A549 (cell line): ENCODE measurements around the gene ABCA13.

ENCODE experiments used
- CEBPB ChIP-seq, 2 experiments: fragments of >200 bp in 1 of 2; sonication (Bioruptor Twin) in 1 of 2; formaldehyde crosslinking in 1 of 2; IDR thresholded peaks; 2 replicates each; pipeline ENCODE4 v1.6.1; 2012 to 2016
- CTCF ChIP-seq: fragments of >200 bp; sonication (Bioruptor Twin); formaldehyde crosslinking; IDR thresholded peaks from 3 replicates; pipeline ENCODE4 v1.5.1; 2016
- EHMT2 ChIP-seq: fragments of 200-600 bp; sonication (generic); IDR thresholded peaks from 2 replicates; pipeline ENCODE4 v1.6.1; 2016; ENCODE audit warnings: antibody characterized with exemption, low read depth, mild to moderate bottlenecking, moderate library complexity
- EP300 ChIP-seq, 2 experiments: fragments of >200 bp; sonication (Bioruptor Twin); formaldehyde crosslinking; IDR thresholded peaks; 2 replicates in 1 of 2; 3 replicates in 1 of 2; pipeline ENCODE4 v1.6.1; 2016 to 2017
- ESRRA ChIP-seq: fragments of 150-350 bp; IDR thresholded peaks from 2 replicates; pipeline ENCODE4 v1.6.1; 2014; ENCODE audit warnings: mild to moderate bottlenecking, low read length, borderline replicate concordance
- JUNB ChIP-seq: fragments of >200 bp; sonication (Bioruptor Twin); formaldehyde crosslinking; IDR thresholded peaks from 2 replicates; pipeline ENCODE4 v1.6.1; 2016
- MYC ChIP-seq: IDR thresholded peaks from 2 replicates; pipeline ENCODE4 v1.6.1; 2012; ENCODE audit warnings: mild to moderate bottlenecking, inconsistent platforms, low read length, improper control_type of control experiment, borderline replicate concordance
- NR3C1 ChIP-seq: fragments of >200 bp; sonication (Bioruptor Twin); formaldehyde crosslinking; IDR thresholded peaks from 3 replicates; pipeline ENCODE4 v1.6.1; 2017
- POLR2A ChIP-seq: IDR thresholded peaks from 2 replicates; pipeline ENCODE4 v1.6.1; 2012; ENCODE audit warnings: mild to moderate bottlenecking, low read length
- RAD21 ChIP-seq, 2 experiments: fragments of >200 bp in 1 of 2; sonication (Bioruptor Twin) in 1 of 2; formaldehyde crosslinking in 1 of 2; IDR thresholded peaks in 1 of 2; conservative IDR thresholded peaks in 1 of 2; 2 replicates in 1 of 2; 3 replicates in 1 of 2; pipeline ENCODE4 v1.6.1; 2012 to 2018; ENCODE audit warnings: inconsistent platforms in 1 of 2
- RFX5 ChIP-seq: fragments of 450-650 bp; IDR thresholded peaks from 2 replicates; pipeline ENCODE4 v1.7.1; 2014; ENCODE audit warnings: antibody characterized with exemption, mild to moderate bottlenecking, moderate library complexity
- SMC3 ChIP-seq: fragments of >200 bp; sonication (Bioruptor Twin); formaldehyde crosslinking; IDR thresholded peaks from 3 replicates; pipeline ENCODE4 v1.6.1; 2018; ENCODE audit warnings: inconsistent platforms
- USF2 ChIP-seq: fragments of 450-650 bp; IDR thresholded peaks from 2 replicates; pipeline ENCODE4 v1.6.1; 2014; ENCODE audit warnings: antibody characterized with exemption

GRCh38 chr7:48126037-48126436 is 45.2 kb upstream of the ABCA13 start:
- TF ChIP-seq EP300 (IDR thresholded peaks at IDR 0.05): no peak
- TF ChIP-seq CEBPB (IDR thresholded peaks at IDR 0.05): no peak
- no peak for TF ChIP-seq RFX5
- TF ChIP-seq CTCF: no peak
- no peak for TF ChIP-seq ESRRA
- TF ChIP-seq RAD21 (conservative IDR thresholded peaks at IDR 0.05 in 1 of 2, IDR thresholded peaks at IDR 0.05 in 1 of 2): no peak
- no peak for TF ChIP-seq JUNB
- TF ChIP-seq EHMT2: no peak
- no peak for TF ChIP-seq POLR2A
- no peak for TF ChIP-seq USF2
- no peak for TF ChIP-seq SMC3
- TF ChIP-seq MYC: no peak
- no peak for TF ChIP-seq NR3C1
